Right atrium auricular region (tissue), 2 donors: ENCODE results near the gene OARD1. TPM values are rescaled to one million over a fixed set of nuclear protein-coding genes. Genes with fewer than 3 reads are reported as not detected.

Experiments
- DNase-seq: peaks from one replicate; pipeline ENCODE4 v3.0.0-alpha.2; 2019; ENCODE audit warnings: low spot score
- H3K27ac ChIP-seq, 2 donors: fragments of 200-600 bp; sonication (generic); 1 replicate in 1 of 2; 2 replicates in 1 of 2; pipeline ENCODE4 v1.5.1; 2016 to 2019
- H3K27me3 ChIP-seq, 2 donors: fragments of 200-600 bp; sonication (generic); one replicate each; pipeline versions ENCODE4 v1.5.1 to v1.6.0; 2017 to 2019
- H3K36me3 ChIP-seq: fragments of 200-600 bp; sonication (generic); one replicate; pipeline ENCODE4 v1.5.1; 2016
- H3K4me1 ChIP-seq, 2 donors: fragments of 200-600 bp; sonication (generic); one replicate each; pipeline versions ENCODE4 v1.5.1 to v1.6.0; 2017 to 2019
- H3K4me3 ChIP-seq, 2 donors: fragments of 200-600 bp; sonication (generic); 1 replicate in 1 of 2; 2 replicates in 1 of 2; pipeline ENCODE4 v1.5.1; 2017 to 2019; ENCODE audit warnings: mild to moderate bottlenecking in 1 of 2, moderate library complexity in 1 of 2
- H3K9me3 ChIP-seq, 2 donors: fragments of 200-600 bp; sonication (generic); one replicate each; pipeline ENCODE4 v1.5.1; 2019
- total RNA-seq, 2 donors: library from RNA; depleted of rRNA; stranded (reverse); fragments of >200 nt; gene quantifications; one replicate each; pipeline ENCODE4 v1.1.0, GENCODE V29; 2016
- TF ChIP-seq, protein P1 (sequence below), 2 donors: fragments of 200-600 bp; sonication (generic); IDR thresholded peaks; one replicate each; pipeline ENCODE4 v1.5.1; 2019; ENCODE audit warnings: antibody characterized with exemption in 2 of 2

Gene OARD1
- total RNA-seq, 2 donors from 2014 or later: 9.4 to 13.4 TPM

- TF ChIP-seq, protein P1, sequence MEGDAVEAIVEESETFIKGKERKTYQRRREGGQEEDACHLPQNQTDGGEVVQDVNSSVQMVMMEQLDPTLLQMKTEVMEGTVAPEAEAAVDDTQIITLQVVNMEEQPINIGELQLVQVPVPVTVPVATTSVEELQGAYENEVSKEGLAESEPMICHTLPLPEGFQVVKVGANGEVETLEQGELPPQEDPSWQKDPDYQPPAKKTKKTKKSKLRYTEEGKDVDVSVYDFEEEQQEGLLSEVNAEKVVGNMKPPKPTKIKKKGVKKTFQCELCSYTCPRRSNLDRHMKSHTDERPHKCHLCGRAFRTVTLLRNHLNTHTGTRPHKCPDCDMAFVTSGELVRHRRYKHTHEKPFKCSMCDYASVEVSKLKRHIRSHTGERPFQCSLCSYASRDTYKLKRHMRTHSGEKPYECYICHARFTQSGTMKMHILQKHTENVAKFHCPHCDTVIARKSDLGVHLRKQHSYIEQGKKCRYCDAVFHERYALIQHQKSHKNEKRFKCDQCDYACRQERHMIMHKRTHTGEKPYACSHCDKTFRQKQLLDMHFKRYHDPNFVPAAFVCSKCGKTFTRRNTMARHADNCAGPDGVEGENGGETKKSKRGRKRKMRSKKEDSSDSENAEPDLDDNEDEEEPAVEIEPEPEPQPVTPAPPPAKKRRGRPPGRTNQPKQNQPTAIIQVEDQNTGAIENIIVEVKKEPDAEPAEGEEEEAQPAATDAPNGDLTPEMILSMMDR (IDR thresholded peaks at IDR 0.05): no peak
- H3K27ac ChIP-seq: peak overlapping the region; percentile 84 to 94
- DNase-seq: no peak
- H3K4me3 ChIP-seq: no peak overlapping the region
- no peaks in the 10 kb centered on the region for H3K9me3 ChIP-seq
- peaks cover 13% of the 10 kb centered on the region for H3K36me3 ChIP-seq
- H3K27me3 ChIP-seq: no peaks in the 10 kb centered on the region
- H3K4me1 ChIP-seq: peaks cover 0 to 46% of the 10 kb centered on the region in 2 donors
Observed at GRCh38 chr6:41058783-41059181, 13.4 kb downstream of the OARD1 start.

DNA sequence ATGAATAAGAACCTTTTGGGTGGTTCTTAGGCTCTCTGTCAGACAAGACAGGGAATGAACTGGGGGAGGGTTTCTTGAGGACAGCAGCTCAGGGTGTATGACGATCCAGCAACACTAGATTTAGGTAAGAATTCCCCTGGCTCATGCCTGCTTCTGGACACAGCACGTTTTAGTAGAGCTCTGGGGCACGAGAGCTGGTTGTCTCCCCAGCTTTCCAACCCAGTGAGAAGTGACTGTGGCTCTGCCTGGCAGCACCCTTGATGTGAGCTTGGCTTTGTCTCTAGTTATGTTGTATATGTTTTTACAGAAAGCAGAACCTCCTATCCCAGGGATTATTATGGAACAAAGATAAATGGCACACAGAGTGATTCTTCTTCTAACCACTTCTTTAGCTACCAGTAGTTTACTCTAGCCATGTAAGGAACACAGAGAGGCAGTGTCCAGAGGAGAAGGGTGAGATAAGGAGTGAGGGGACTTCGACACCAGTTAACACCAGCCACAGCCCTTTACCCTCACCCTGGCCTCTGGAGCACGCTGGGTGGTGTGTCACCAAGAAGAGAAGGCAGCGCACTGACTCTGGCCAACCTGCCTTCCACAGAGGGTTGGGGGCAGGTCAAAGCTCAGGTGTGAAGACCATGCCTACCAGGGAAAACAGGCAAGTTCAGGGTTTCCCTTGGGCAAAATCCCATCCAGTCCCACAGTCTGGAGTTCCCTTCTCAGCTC, 15.2 kb downstream of the OARD1 start:
- no peaks in the 10 kb centered on the region for H3K27me3 ChIP-seq
- H3K4me1 ChIP-seq: peaks cover 0 to 63% of the 10 kb centered on the region in 2 donors
- peaks cover 8% of the 10 kb centered on the region for H3K36me3 ChIP-seq
- H3K9me3 ChIP-seq: no peaks in the 10 kb centered on the region
- TF ChIP-seq, protein P1 (IDR thresholded peaks at IDR 0.05): no peak
- H3K4me3 ChIP-seq: no peak overlapping the region
- peak; percentile 55 for DNase-seq
- peak overlapping the region; percentile 84 to 94 for H3K27ac ChIP-seq

DNA sequence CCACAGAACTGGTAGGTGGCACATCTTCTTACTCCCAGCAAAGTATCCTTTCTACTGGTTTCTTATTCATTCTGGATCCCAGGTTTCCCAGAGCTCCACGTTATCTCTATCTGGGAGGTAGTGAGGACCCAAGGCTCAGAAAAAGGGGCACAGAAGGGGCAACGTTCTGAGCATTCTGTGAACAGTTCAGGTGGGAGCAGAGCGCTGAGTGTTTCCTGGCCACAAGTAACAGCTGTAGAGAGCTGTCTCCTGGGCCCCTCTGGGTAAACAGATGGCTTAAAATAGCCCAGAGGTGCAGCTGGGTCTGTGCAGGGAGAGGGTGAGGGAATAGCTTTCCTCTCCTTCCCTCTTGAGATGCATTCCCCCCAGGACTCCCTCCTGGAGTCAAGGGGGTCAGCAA, 17.0 kb downstream of the OARD1 start:
- DNase-seq: peak; percentile 56

GRCh38 chr6:41054511-41054910, 17.6 kb downstream of the OARD1 start:
- peak overlapping the region; percentile 84 to 94 for H3K27ac ChIP-seq
- peaks cover 0 to 74% of the 10 kb centered on the region in 2 donors for H3K4me1 ChIP-seq
- H3K27me3 ChIP-seq: no peaks in the 10 kb centered on the region
- no peaks in the 10 kb centered on the region for H3K9me3 ChIP-seq
- TF ChIP-seq, protein P1 (IDR thresholded peaks at IDR 0.05): no peak
- H3K4me3 ChIP-seq: peak overlapping the region; percentile 37 to 43
- H3K36me3 ChIP-seq: no peaks in the 10 kb centered on the region
- no peak for DNase-seq

More for the DNA sequence above, 17.0 kb downstream of the OARD1 start:
- H3K36me3 ChIP-seq: no peaks in the 10 kb centered on the region
- TF ChIP-seq, protein P1 (IDR thresholded peaks at IDR 0.05): no peak
- H3K9me3 ChIP-seq: no peaks in the 10 kb centered on the region
- H3K27me3 ChIP-seq: no peaks in the 10 kb centered on the region
- peaks cover 0 to 73% of the 10 kb centered on the region in 2 donors for H3K4me1 ChIP-seq
- H3K27ac ChIP-seq: peak overlapping the region; percentile 84 to 94
- peak overlapping the region; percentile 37 to 43 for H3K4me3 ChIP-seq

DNA sequence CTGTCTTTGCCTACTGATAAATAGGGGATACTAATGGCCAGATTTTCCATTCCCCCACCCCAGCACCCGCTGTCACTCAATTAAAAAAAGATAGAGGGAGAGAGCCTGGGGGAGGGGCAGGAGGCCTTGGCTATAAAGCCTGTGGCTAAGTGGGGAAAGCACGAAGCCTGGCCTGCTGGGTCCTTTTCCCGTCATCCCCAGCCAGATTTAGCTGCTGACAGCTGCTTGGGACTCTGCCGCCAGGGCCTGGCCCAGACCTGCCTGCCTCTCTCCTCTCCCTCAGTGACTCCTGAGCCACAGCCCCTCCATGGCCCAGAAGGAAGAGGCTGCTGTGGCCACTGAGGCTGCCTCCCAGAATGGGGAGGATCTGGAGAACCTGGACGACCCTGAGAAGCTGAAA, 19.1 kb downstream of the OARD1 start, which contains the start of gene APOBEC2:
Gene APOBEC2 (plus strand): TSS at position 162 of the 400 bp plus-strand sequence. CDS start 146 bp downstream, at position 308.
- Histone ChIP-seq H3K4me1 (peaks cover 0 to 76% of the 10 kb centered on the region in 2 donors), H3K4me3 (peak within 1 kb of the TSS; percentile 37 to 43), H3K27me3 (no peaks in the 10 kb centered on the region), H3K36me3 (no peaks in the 10 kb centered on the region), H3K27ac (peak within 1 kb of the TSS; percentile 84 to 94), H3K9me3 (no peaks in the 10 kb centered on the region)
- peak; percentile 66 for DNase-seq
- TF ChIP-seq, protein P1 (IDR thresholded peaks at IDR 0.05): no peak
